Stimulated activated CD4-positive, alpha-beta T cell treated with anti-CD3 and anti-CD28 coated beads, Interleukin-2, amount 100 ng/mL, for 4 hours (primary cell): ENCODE measurements around the gene SEMA5A.

Experiments
- DNase-seq: peaks from one replicate; pipeline ENCODE4 v3.0.0-alpha.2; 2020; ENCODE audit warnings: low read depth

Gene SEMA5A

DNA sequence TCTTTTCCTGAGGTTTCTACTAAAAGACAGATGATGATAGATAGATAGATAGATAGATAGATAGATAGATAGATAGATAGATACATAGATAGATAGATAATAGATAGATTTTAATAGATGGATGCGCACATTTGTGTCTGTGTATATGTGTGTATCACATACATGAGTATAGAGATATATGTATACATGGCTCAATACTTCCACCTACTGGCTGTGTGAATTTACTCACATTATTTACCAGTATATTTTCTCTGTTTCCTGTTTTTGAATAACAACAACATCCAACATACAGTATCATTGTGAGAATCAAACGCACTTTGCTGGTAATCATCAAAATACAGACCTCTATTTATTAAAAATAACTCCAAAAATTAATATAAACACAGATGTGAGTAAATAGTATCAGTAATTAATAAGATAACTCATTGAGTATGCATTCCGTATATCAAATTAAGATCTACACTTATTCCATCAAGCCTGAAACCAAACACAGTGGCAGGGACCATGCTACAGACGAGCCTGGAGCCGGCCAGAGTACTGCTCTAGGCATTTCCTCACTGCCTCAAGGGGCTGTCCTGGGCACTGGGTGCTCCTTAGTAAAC is 338.0 kb downstream of the SEMA5A start:
- DNase-seq: no peak

DNA sequence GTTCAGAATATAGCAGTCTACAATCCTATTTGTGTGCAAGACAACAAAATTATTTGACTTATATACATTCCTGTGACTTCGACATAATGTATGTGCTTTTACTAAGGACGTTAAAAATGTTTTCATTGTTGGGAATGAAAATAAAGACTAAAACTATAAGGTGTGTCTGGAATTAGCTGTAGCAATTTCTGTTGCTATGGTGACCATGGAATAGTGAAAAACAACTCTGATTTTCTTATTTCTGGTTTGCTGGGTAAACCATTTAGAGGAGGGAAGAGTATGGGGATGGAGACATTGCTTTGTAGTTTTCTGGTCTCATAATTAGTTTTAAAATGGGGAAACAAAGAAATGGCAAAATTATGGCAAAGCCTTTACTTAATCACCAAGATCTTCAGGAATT is 343.2 kb downstream of the SEMA5A start:
- DNase-seq: no peak

DNA sequence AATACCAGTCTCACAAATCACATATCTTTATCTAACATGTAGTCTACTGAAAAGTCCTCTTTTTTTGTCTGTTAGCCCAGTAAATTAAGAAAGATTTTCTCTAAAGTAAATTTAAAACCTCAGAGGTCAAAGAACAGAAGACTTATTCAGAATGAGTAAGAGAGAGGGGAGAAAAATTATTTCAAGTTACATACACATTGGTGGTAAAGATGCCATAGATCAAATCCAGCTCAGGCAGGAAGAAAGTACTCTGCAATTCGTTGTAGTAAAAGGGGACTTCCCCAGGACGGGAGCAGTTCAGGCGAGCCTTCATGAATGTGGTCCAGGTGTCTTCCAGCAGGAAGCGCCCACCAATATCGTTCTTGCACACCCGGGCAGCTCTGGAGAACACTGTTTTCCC is 344.1 kb downstream of the SEMA5A start:
- no peak for DNase-seq

DNA sequence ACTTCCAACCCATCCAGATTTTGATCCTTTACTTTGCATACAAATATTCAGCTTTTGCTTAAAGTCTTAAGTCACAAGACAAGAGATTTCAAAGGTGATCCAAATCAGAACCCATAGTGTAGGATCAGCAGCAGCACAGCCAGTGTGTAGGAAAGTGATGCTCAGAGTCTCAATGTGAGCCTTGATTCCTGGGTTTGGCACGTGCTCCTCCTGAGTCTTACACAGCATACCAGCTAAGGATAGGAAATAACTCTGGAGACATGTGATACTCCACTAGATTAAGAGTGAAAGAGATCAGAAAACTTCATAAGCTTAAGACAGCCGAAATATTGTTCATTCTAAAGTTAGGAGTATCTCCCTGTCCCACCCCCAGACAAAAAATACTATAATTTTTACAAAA is 344.9 kb downstream of the SEMA5A start:
- DNase-seq: no peak

DNA sequence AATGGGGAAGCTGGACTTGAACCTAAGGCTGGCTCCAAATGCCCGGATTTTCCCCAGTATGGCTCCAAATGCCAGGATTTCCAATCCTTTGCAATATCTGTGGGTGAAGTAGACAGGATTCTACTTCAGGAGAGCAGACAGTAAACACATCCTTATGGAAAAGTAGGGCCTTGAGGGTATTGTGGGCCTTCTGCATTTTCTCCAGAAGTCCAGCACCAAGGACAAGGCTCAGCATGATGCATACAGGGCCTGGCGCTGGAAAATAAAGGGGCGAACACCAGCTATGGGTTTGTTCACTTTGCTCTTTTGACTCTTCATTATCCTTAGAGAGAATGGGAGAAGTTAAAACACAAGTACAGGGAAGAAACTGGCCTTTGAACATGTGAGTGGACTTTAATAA is 347.5 kb downstream of the SEMA5A start:
- no peak for DNase-seq

DNA sequence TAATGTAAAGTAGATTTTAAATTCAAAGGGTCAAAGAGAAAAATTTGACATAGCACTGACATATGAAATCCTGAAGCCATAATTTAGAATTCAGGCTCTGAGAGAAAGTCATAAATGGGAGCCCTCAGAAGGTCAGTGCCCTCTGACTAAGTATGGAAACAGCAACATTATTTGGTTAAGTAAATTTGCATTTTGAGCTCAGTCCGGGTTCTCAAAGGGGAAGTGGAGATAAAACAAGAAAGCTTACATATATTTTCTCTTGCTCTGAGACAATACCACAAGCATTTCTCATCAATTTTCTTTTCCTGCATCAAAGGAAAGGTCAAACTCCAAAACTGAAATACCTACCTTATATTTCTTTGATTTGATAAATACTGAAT is 348.0 kb downstream of the SEMA5A start:
- DNase-seq: no peak

DNA sequence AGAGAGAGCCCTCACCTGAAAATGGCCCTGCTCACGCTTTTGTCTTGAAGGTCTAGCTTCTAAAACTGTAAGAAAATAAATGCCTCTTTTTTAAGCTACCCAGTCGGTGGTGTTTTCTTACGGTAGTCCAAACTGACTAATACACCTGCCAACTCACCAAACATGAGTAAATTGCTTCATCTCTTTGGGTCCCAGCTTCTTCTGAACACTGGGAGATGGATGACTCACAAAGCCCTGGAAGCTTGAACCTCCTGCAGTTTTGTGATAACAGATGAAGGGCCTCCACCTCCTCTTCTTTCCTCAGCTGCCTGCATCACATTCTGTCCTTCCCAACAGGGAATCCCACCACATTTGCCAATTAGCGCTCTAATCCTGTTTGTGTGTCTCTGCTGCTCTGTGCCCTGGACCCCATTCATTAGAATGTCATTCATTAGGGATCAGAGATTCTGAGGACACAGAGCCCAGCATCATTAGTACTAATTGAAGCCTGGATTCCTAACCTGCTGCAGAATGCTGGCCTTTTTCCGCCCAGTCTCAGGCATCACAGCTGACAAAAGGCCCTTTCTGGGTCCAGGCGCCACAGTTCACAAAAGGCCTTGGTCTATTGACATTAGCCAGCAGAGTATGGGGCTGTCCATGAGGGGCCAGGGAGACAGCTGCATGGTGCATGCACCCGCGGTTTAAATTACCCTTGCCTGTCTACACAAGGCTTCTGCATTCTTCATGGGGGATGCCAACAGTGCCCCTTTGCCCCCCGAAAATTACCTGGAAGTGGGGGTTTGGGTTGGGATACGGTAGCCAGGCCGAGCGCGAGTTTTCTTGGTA is 349.3 kb downstream of the SEMA5A start:
- DNase-seq: no peak

DNA sequence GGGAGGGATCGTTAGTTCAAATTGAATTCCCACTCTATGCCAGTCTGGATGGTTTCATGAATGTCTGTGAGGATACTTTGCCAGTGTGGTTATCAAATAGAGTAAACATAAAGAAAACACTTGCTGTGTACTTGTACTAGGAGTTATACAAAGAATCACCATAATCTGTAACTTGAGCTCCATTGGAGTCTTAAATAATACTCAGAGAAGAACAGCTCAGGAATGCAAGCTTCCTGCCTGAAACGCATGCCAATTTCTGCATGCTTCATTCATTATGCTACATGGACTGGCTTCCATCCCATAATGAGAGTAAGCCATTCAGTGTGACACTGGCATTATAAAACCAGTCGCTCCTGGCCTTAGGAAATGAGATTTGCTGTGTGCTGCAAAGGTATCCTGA is 351.4 kb downstream of the SEMA5A start:
- DNase-seq: no peak

DNA sequence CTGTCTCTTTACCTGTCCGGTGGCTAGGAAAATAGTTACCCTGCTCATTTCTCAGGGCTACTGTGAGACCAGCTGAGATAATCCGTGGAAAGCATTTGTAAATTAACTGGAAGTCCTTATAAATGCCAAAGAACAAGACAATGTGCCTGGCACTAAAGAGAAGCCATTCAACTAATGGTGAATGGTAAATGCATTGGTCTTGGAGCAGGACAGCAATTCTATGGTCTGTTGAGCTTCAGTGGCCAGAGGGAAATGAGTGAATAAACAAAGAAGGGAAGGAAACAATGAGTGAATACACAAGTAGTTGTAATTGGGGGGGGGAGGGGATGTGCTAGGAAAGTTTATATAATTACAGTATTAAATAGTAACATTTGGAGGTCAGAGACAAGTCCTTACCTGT is 353.6 kb downstream of the SEMA5A start:
- no peak for DNase-seq

DNA sequence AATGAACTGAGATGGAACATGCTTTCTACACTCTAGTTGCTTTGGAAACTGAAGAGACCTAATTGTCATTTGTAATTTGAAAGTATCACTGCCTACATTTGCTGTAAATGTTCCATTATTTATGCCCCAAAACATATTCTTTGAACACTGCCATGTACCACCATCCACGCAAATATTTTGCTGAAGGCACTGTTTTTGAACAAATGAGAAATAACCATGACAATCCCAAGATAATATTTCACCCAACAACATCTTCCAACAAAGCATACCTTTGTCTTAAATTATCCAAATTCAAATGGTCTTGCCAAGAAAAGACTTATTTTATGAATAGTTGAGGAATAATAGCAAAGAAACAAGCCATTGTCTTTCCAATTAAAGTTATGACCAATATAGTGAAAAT is 356.2 kb downstream of the SEMA5A start:
- DNase-seq: no peak

DNA sequence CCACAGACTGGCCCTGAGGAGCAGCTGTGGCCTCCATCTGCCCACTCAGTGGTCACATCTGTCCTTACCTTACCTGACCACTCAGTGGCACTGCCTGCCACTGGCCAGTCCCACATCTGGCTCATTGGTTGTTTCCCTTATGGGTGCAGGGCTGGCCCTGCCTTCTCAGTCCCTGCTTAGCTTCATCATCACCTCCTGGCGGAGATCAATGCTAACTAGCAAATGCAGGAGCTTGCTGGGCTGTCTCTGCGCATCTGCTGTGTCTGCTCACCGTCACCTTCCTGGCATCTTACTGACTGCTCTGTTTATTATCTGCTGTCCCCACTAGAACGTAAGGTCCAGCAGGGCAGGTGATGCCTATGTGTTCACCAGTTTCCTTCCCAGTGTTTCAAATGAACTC is 356.9 kb downstream of the SEMA5A start:
- no peak for DNase-seq

DNA sequence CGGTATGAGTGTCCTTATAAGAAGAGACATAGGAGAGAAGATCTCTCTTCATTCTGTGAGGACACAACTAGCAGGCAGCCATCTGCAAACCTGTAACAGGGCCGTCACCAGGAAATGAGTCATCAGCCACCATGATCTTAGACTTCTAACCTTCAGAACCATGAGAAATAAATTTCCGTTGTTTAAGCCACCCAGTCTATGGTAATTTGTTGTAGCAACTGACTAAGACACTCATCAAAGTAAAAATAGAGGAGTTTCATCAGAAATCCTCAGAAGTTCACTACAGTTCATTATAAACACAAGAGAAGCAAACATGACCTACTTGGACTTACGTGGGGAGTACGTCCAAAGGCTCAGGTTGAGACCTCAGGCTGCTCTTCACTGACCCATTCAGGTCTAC is 357.7 kb downstream of the SEMA5A start:
- DNase-seq: no peak

DNA sequence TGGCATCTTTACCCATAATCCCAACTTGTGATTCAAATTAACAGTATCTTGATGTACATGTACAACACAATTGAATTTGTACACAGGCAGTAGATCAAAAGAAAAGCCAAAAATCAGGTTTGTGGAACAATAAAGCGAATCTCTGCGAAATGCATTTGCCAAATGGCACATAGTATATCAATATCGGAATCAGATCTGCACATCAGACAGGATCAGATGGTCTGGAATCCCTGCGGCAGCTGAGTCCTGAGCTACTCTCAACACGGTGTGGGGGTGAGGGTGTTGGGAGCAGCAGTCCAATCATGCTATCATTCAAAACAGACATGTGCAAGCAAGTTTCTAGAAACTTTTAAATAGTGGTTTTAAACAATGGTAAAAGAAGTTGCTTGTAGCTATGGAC is 358.3 kb downstream of the SEMA5A start:
- no peak for DNase-seq

DNA sequence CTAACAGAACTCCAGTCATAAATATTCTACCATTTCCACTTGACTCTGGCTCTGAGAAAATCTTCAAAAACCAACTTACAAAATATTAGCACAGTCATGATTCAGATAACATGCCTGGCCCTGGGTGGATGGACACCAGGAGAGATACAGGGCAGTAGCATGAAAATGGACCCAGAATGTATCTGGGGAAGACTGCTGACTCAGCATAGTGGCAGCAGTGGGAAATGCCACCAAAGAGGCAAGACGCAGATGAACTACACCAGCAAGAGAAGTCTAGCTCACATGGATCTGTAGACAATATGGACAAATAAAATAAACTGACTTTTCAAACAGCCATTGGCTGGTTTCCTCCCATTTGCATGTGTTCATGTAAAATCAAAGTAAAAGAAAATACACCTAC is 359.8 kb downstream of the SEMA5A start:
- no peak for DNase-seq

DNA sequence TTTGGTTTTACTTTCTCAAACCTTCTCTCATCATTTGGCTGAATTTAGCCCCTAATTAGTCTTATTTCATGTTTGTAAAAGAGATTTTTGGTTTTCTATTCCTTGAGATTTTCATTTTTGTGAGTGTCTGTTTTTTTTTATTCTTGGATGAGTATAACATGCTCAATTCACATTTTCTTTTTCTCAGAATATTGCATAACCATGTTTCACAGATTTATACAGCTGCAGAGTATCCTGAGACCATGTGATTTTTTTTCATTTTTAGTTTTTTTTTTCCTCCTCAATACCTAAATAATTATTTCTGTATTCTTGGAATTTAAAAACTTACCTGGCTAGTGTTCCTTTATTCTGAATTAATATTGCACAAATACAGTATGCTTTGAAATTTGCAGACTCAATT is 361.9 kb downstream of the SEMA5A start:
- no peak for DNase-seq

DNA sequence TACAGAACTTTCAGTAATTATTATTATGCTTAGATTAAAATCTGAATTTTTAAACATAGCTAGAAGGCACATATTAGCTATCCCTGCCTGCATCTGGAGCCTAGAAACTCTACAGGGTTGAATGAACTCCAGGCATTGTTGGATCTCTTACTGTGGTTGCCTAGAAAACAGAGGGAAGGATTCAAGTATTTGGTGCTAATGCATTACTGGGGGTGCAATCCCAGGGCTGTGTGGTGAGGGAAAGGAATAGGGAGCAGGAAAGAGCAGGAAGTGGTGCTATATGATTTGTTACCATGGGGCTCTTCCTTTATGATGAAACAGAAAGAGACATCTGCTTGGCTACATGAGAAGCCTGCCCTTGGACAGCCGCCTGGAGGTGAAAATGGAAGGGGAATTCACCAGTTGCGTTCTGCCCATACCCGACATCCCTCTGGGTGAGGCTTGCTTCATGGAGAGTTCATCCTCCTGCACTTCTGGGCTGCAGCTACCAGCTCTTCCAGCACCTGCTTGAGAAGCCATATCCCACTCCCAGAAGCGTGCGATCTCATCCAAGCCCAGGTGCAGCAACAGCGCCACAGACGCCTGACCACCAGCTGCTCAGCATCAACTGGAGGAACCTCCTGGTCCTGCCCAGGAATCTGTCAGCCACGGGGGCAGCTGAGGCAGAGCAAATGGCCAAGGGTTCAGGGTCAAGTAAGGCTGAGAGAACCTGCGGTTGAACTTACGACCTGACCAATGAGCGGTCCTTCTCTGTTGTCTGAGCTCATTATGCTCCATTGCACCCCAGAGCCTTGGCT is 362.8 kb downstream of the SEMA5A start:
- no peak for DNase-seq

DNA sequence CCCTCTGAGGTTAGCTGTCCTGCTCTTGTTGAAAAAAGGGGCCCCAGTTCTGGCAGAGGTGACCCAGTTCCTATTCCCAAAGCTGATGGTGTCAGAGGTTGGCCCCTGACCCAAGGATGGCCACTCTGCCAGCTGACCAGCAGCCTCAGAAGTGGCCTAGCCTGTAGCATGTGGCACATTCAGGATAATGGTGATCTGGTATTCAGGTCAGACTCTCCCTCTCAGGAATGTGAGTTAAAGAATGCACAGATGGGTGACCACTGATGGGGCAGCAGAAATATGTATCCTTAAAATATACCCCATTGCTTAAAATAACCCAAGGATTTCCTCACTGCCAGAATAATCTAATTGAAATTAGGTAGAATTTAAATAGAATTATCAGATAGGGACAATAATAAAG is 369.2 kb downstream of the SEMA5A start:
- no peak for DNase-seq

DNA sequence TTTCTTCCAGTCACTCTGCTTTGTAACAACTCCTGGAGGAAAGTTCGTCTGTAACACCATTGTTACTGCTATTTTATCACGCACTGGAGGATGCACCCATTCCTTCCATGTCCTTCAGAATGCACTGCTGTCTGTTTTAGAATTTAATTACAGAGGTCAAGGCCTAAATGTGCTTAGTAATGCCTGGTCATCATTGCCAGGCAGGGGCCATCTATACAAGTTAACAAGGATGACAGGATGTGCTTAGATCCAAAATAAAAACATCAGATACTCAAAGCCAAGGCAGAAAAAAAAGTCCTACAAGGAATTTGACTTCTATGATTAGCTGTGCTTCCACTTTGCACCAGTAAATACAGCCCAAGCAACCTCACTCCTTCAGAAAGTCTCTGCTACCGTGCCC is 371.4 kb downstream of the SEMA5A start:
- no peak for DNase-seq

DNA sequence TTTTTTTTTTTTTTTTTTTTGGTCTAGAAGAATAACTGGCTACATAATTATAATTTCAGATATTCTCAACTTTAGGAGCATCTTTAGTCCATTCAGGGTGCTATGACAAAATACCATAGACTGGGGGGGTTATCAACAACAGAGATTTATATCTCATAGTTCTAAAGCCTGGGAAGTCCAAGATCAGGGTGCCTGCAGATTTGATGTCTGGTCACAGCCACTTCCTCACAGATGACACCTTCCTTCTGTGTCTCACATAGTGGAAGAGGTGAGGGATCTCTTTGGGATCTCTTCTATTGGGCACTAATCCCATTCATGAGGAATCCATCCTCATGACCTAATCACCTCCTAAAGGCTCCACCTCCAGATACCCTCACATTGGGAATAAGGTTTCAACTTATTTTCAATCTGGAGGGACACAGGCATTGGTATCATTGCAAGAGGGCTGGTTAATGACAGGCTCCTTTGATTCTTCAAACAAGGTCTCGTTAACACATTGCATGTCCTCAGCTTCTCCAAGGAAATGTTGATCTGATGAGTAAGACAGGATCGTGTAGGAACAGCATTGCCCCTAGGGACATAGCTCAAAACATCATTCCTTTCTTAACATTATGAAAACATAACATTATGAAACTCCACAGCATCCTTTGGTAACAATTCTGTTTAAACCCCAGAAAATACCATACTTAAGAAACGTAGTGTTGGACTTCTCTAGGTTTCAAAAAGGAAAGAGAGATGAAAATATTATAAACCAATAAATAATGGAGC is 372.4 kb downstream of the SEMA5A start:
- DNase-seq: no peak

DNA sequence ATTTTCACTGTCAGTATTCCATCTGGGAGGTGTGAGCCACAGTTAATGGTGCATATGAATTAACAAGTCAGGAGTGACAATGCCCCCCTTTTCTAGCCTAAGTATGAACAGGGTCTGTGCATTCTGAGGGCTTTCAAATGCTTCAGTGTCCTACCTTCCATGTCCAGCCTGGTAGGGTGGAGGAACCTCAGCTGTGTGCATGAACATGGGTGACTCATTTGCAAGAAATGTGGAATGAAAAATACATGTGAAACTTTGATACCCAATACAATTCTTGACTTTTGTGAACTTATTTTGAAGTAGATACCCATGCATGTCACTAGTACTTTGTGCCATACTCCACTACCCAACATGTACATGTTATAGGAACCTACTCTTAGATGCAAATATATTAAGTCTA is 375.8 kb downstream of the SEMA5A start:
- DNase-seq: no peak

DNA sequence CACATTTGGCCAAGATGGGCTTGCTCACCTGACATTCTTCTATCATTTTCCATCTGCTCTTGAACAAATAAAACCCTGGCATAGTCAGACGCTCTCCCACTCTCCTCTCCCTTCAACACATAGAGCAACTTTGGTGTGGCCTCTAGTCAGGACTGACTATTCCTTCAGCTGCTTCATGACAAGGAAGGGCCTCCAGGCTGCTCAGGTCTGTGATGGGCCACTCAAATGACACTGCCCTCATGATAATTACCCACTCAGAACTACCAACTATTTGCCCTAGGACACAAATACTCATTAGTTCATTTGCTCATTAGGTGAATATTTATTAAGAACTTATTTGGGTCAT is 376.3 kb downstream of the SEMA5A start:
- no peak for DNase-seq

DNA sequence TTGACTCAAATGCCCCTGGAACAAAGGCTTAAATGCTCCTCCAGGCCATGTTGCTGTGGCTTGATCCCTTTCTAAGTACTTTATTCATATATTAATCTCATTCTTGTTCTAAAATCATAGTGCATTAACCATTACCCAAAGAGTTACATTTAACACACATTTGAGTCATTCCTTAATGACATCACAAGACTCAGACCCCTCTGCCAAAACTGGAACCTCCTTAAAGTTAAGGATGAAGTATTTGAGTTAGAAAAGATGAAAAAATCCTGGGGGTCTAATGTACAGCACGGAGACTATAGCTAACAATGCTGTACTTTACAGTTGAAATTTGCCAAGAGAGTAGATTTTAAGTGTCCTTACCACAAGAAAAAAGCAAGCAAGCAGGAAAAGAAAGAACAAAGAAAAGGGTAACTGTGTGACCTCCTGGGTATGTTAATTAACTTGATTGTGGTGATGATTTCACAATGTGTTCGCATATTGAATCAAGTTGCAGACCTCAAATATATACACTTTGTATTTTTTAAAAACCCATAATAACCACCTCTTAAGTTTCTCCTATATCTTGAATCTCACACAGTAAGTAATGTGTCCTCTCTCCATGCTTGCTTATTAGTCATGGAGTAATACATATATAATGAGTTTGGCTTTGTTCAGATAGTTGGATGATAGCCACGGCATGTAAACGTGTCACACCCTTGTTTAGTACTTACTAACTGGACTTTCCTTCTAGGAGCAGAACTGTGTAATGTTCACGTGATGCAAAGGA is 376.9 kb downstream of the SEMA5A start:
- DNase-seq: no peak
